Osteoblast (primary cell): Measurements from ENCODE around the gene CUEDC1. TPM values are rescaled to one million over a fixed set of nuclear protein-coding genes. Genes with fewer than 3 reads are reported as not detected.
A peak's percentile ranks its signal among the peaks of the same experiment; 100 is the strongest.

Source experiments
- DNase-seq: peaks from one replicate; pipeline ENCODE4 v3.0.0; 2011; ENCODE audit warnings: low spot score, mixed read lengths; ENCODE audit not compliant: insufficient read length; ENCODE audit errors: missing footprints
- H2AFZ ChIP-seq: 2 replicates; pipeline ENCODE4 v1.6.0; 2011; ENCODE audit warnings: mild to moderate bottlenecking, low read length
- H3K27ac ChIP-seq: 2 replicates; pipeline ENCODE4 v1.5.1; 2011; ENCODE audit warnings: mild to moderate bottlenecking, low read depth, low read length, moderate library complexity
- H3K27me3 ChIP-seq: 2 replicates; pipeline ENCODE4 v1.6.0; 2012; ENCODE audit warnings: mild to moderate bottlenecking, control low read depth, inconsistent platforms, low read length, moderate library complexity; ENCODE audit not compliant: insufficient read depth
- H3K36me3 ChIP-seq: 2 replicates; pipeline ENCODE4 v1.5.1; 2011; ENCODE audit warnings: mild to moderate bottlenecking, low read length, control low read depth, moderate library complexity; ENCODE audit not compliant: insufficient read depth
- H3K4me1 ChIP-seq: 2 replicates; pipeline ENCODE4 v1.5.1; 2011; ENCODE audit warnings: mild to moderate bottlenecking, low read length, control low read depth, moderate library complexity; ENCODE audit not compliant: insufficient read depth
- H3K4me2 ChIP-seq: 2 replicates; pipeline ENCODE4 v1.6.0; 2011; ENCODE audit warnings: mild to moderate bottlenecking, low read length; ENCODE audit not compliant: insufficient read depth
- H3K4me3 ChIP-seq: fragments of 200-600 bp; sonication (generic); 3 replicates; pipeline ENCODE4 v1.5.1; 2012; ENCODE audit warnings: mild to moderate bottlenecking, low read length, inconsistent platforms; ENCODE audit not compliant: insufficient read depth
- H3K79me2 ChIP-seq: 2 replicates; pipeline ENCODE4 v1.6.0; 2012; ENCODE audit warnings: mild to moderate bottlenecking, low read length, control low read depth, inconsistent platforms; ENCODE audit not compliant: insufficient read depth
- H3K9me3 ChIP-seq: 2 replicates; pipeline ENCODE4 v1.5.1; 2011; ENCODE audit warnings: low read depth, low read length, control low read depth
- H4K20me1 ChIP-seq: 2 replicates; pipeline ENCODE4 v1.6.0; 2012; ENCODE audit warnings: mild to moderate bottlenecking, low read length, control low read depth; ENCODE audit not compliant: insufficient read depth
- CTCF ChIP-seq: IDR thresholded peaks from 2 replicates; pipeline ENCODE4 v1.5.1; 2011; ENCODE audit warnings: mild to moderate bottlenecking, low read depth, low read length, moderate library complexity; ENCODE audit errors: extremely low read depth
- total RNA-seq: library from RNA; depleted of rRNA; stranded (reverse); fragments of >200 nt; gene quantifications from 2 replicates; pipeline ENCODE4 v1.2.3, GENCODE V29; 2012

The CUEDC1 gene
- total RNA-seq, 1 donor: 21.0 TPM

- DNase-seq: peak; percentile 92
- peaks cover 43% of the 10 kb centered on the region for H3K4me1 ChIP-seq
- no peaks in the 10 kb centered on the region for H4K20me1 ChIP-seq
- no peaks in the 10 kb centered on the region for H3K9me3 ChIP-seq
- peaks cover 18% of the 10 kb centered on the region for H3K79me2 ChIP-seq
- H3K27me3 ChIP-seq: no peaks in the 10 kb centered on the region
- no peak for TF ChIP-seq CTCF
- peak overlapping the region; percentile 65 for H3K27ac ChIP-seq
- peaks cover 23% of the 10 kb centered on the region for H3K36me3 ChIP-seq
- no peak overlapping the region for H3K4me3 ChIP-seq
- H3K4me2 ChIP-seq: peak overlapping the region; percentile 35
- no peak overlapping the region for H2AFZ ChIP-seq
Observed at GRCh38 chr17:57881143-57881542, 74.1 kb downstream of the CUEDC1 start.

- no peak for DNase-seq
- peaks cover 28% of the 10 kb centered on the region for H3K36me3 ChIP-seq
- H3K4me2 ChIP-seq: no peak overlapping the region
Observed at GRCh38 chr17:57880086-57880456, 75.1 kb downstream of the CUEDC1 start.

DNA sequence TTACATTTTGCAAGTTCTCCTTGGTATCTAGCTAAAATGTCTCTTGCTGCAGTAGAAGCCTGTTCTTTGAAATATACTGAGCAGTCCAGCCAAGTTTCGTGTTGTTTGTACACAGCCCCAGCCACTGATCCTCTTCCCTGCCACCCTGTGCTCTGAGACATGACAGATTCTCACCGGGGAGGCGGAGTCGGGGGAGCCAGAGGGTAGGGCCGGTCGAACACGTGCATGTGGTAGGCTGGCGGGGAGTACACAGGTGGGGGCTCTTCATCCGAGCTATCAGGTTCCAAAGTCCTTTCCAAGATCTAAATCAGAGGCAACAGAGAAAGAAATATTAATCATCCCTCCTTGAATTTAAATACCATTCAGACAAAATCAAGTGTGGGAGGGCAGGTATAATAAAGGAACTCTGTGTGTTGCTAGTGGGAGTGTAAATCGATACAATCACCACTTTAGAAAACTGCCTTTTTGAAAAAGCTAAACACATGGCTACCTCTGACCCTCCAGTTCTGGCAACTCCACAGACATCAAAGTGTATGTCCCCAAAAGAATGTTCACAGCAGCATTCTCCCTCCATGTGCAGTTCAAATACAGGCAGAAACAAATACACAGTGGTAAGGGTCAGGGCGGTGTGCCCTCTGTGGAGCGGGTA lies 75.7 kb downstream of the CUEDC1 start:
- Histone ChIP-seq H3K79me2 (peaks cover 10% of the 10 kb centered on the region), H4K20me1 (no peaks in the 10 kb centered on the region), H3K27ac (peak overlapping the region; percentile 65), H2AFZ (no peak overlapping the region), H3K27me3 (no peaks in the 10 kb centered on the region), H3K36me3 (peaks cover 23% of the 10 kb centered on the region), H3K4me1 (peaks cover 57% of the 10 kb centered on the region), H3K9me3 (no peaks in the 10 kb centered on the region), H3K4me2 (peak overlapping the region; percentile 49), H3K4me3 (no peak overlapping the region)
- TF ChIP-seq CTCF: no peak
- DNase-seq: peak; percentile 83

More at GRCh38 chr17:57880086-57880456, 75.1 kb downstream of the CUEDC1 start:
- Histone ChIP-seq H3K27ac (peak overlapping the region; percentile 65), H3K27me3 (no peaks in the 10 kb centered on the region), H3K79me2 (peaks cover 12% of the 10 kb centered on the region), H3K9me3 (no peaks in the 10 kb centered on the region), H3K4me3 (no peak overlapping the region), H2AFZ (no peak overlapping the region), H4K20me1 (no peaks in the 10 kb centered on the region), H3K4me1 (peaks cover 53% of the 10 kb centered on the region)
- no peak for TF ChIP-seq CTCF

DNA sequence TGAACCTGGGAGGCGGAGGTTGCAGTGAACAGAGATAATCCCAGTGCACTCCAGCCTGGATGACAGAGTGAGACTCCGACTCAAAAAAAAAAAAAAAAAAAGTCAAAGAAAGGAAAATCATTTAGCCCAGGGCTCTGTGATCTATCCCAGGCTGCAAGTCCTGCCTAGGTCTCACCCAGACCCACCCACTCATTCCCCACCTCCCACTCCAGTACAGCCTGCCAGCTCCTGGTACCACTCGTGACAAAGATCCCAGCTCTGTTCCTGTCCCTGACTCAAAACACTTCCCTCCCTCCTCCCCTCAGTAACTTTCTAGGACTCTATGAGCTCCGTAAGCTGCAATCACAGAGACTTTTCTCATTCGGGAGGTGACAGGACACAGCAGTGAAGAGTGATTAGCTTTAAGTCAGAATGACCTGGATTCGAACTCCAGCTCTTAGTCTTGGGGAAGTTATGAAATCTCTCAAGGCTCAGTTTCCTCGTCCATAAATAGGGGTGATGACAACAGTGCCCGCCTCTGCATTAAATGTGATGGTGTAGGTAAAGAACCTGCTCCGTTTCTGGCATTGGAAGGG lies 77.3 kb downstream of the CUEDC1 start:
- H3K36me3 ChIP-seq: peaks cover 24% of the 10 kb centered on the region

More for the DNA sequence above, 77.3 kb downstream of the CUEDC1 start:
- Histone ChIP-seq H4K20me1 (no peaks in the 10 kb centered on the region), H2AFZ (no peak overlapping the region), H3K4me2 (no peak overlapping the region), H3K9me3 (no peaks in the 10 kb centered on the region), H3K4me3 (no peak overlapping the region), H3K4me1 (peaks cover 68% of the 10 kb centered on the region), H3K27me3 (no peaks in the 10 kb centered on the region), H3K27ac (peak overlapping the region; percentile 65), H3K79me2 (peaks cover 8% of the 10 kb centered on the region)
- no peak for TF ChIP-seq CTCF
- no peak for DNase-seq
